ENCODE results near the gene ABCA5.

- TF ChIP-seq POLR2AphosphoS5 (IDR thresholded peaks at IDR 0.05; ENCODE audit: low read depth) (no peak), GABPA (IDR thresholded peaks at IDR 0.05; ENCODE audit: low read depth) (no peak)
- TF ChIP-seq, protein P1, sequence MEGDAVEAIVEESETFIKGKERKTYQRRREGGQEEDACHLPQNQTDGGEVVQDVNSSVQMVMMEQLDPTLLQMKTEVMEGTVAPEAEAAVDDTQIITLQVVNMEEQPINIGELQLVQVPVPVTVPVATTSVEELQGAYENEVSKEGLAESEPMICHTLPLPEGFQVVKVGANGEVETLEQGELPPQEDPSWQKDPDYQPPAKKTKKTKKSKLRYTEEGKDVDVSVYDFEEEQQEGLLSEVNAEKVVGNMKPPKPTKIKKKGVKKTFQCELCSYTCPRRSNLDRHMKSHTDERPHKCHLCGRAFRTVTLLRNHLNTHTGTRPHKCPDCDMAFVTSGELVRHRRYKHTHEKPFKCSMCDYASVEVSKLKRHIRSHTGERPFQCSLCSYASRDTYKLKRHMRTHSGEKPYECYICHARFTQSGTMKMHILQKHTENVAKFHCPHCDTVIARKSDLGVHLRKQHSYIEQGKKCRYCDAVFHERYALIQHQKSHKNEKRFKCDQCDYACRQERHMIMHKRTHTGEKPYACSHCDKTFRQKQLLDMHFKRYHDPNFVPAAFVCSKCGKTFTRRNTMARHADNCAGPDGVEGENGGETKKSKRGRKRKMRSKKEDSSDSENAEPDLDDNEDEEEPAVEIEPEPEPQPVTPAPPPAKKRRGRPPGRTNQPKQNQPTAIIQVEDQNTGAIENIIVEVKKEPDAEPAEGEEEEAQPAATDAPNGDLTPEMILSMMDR (IDR thresholded peaks at IDR 0.05; ENCODE audit: insufficient read depth, low read length), result no peak
Observed at GRCh38 chr17:69361156-69361555, 34.2 kb upstream of the ABCA5 start.

All from HL-60 (cell line).